Measurements from ENCODE around the gene ITGA1. TPM values are rescaled to one million over a fixed set of nuclear protein-coding genes. Genes with fewer than 3 reads are reported as not detected.

The ITGA1 gene
- total RNA-seq, 4 donors from 2014 or later: 219 to 326 (median 240) TPM

GRCh38 chr5:52928689-52929088 is 141.0 kb downstream of the ITGA1 start:
- 35 to 64% methylated on average over 2 of the region's 2 CpGs for WGBS, 2 donors (ENCODE audit: low coverage in 1 of 2)
- Histone ChIP-seq H3K9me3 (no peaks in the 10 kb centered on the region), H3K36me3 (peaks cover 6 to 93% of the 10 kb centered on the region in 2 donors), H3K4me3 (no peak overlapping the region), H3K27ac (no peak overlapping the region), H3K27me3 (no peaks in the 10 kb centered on the region), H3K4me1 (peaks cover 0 to 22% (median 4%) of the 10 kb centered on the region in 3 donors)
- no peak for TF ChIP-seq POLR2AphosphoS5 (IDR thresholded peaks at IDR 0.05)
- TF ChIP-seq CTCF (IDR thresholded peaks at IDR 0.05): no peak
- no peak for TF ChIP-seq POLR2A (IDR thresholded peaks at IDR 0.05)
- no peak for TF ChIP-seq EP300 (IDR thresholded peaks at IDR 0.05)
- no peak for ATAC-seq

- Histone ChIP-seq H3K4me3 (no peak overlapping the region), H3K4me1 (peaks cover 0 to under 1% (median 0%) of the 10 kb centered on the region in 3 donors), H3K27ac (no peak overlapping the region), H3K9me3 (no peaks in the 10 kb centered on the region), H3K27me3 (no peaks in the 10 kb centered on the region), H3K36me3 (peaks cover 0 to 71% of the 10 kb centered on the region in 2 donors)
- no peak for TF ChIP-seq EP300 (IDR thresholded peaks at IDR 0.05)
- no peak for TF ChIP-seq CTCF (IDR thresholded peaks at IDR 0.05)
- no peak for TF ChIP-seq POLR2A (IDR thresholded peaks at IDR 0.05)
- no peak for TF ChIP-seq POLR2AphosphoS5 (IDR thresholded peaks at IDR 0.05)
- no peak for ATAC-seq
Observed at GRCh38 chr5:52938226-52938625, 150.5 kb downstream of the ITGA1 start.

- H3K4me1 ChIP-seq: peaks cover 6 to 51% (median 9%) of the 10 kb centered on the region in 3 donors
- H3K27ac ChIP-seq: peak overlapping the region in 3 of 4 donors; percentile 72 to 78 (median 73)
- no peak for ATAC-seq
- no CpG with 5 or more reads among the region's 2 CpGs for WGBS, 2 donors (ENCODE audit: low coverage in 1 of 2)
- H3K9me3 ChIP-seq: no peaks in the 10 kb centered on the region
- TF ChIP-seq POLR2A (IDR thresholded peaks at IDR 0.05) (no peak), CTCF (IDR thresholded peaks at IDR 0.05) (no peak), POLR2AphosphoS5 (IDR thresholded peaks at IDR 0.05) (no peak), EP300 (IDR thresholded peaks at IDR 0.05) (no peak)
- peaks cover 0 to 51% of the 10 kb centered on the region in 2 donors for H3K36me3 ChIP-seq
- no peaks in the 10 kb centered on the region for H3K27me3 ChIP-seq
- H3K4me3 ChIP-seq: no peak overlapping the region
Observed at GRCh38 chr5:52943285-52943684, 155.6 kb downstream of the ITGA1 start.

GRCh38 chr5:52943808-52944207 is 156.1 kb downstream of the ITGA1 start:
- Histone ChIP-seq H3K27me3 (no peaks in the 10 kb centered on the region), H3K9me3 (no peaks in the 10 kb centered on the region), H3K4me3 (no peak overlapping the region), H3K4me1 (peaks cover 6 to 56% (median 15%) of the 10 kb centered on the region in 3 donors), H3K27ac (peak overlapping the region in 3 of 4 donors; percentile 72 to 78 (median 73)), H3K36me3 (peaks cover 0 to 46% of the 10 kb centered on the region in 2 donors)
- ATAC-seq: no peak
- 100% methylated on average over 1 of the region's 7 CpGs; no CpG with 5 or more reads in 1 of the 2 donors for WGBS, 2 donors (ENCODE audit: low coverage in 1 of 2)
- TF ChIP-seq EP300 (IDR thresholded peaks at IDR 0.05) (no peak), CTCF (IDR thresholded peaks at IDR 0.05) (no peak), POLR2A (IDR thresholded peaks at IDR 0.05) (no peak), POLR2AphosphoS5 (IDR thresholded peaks at IDR 0.05) (no peak)

- peak overlapping the region; percentile 28 to 35 for H3K4me3 ChIP-seq
- H3K36me3 ChIP-seq: peaks cover 0 to 33% of the 10 kb centered on the region in 2 donors
- no peaks in the 10 kb centered on the region for H3K27me3 ChIP-seq
- no peaks in the 10 kb centered on the region for H3K9me3 ChIP-seq
- 14 to 32% methylated on average over 4 of the region's 4 CpGs for WGBS, 2 donors (ENCODE audit: low coverage in 1 of 2)
- ATAC-seq: no peak
- H3K4me1 ChIP-seq: peaks cover 6 to 69% (median 25%) of the 10 kb centered on the region in 3 donors
- peak overlapping the region; percentile 72 to 81 (median 78) for H3K27ac ChIP-seq
- TF ChIP-seq CTCF (IDR thresholded peaks at IDR 0.05): no peak
- TF ChIP-seq EP300 (IDR thresholded peaks at IDR 0.05): no peak
- TF ChIP-seq POLR2AphosphoS5 (IDR thresholded peaks at IDR 0.05): no peak
- TF ChIP-seq POLR2A (IDR thresholded peaks at IDR 0.05): no peak
Observed at GRCh38 chr5:52945040-52945439, 157.3 kb downstream of the ITGA1 start.
